HepG2 (cell line): Measurements from ENCODE around the gene POC1A. TPM values are rescaled to one million over a fixed set of nuclear protein-coding genes. Genes with fewer than 3 reads are reported as not detected.

ENCODE experiments used
- ATF1 ChIP-seq: IDR thresholded peaks from 2 replicates; pipeline ENCODE4 v1.6.1; 2016; ENCODE audit warnings: mild to moderate bottlenecking, control low read depth
- CENPT ChIP-seq: sonication (generic); formaldehyde crosslinking; IDR thresholded peaks from 2 replicates; pipeline ENCODE4 v1.8.0; 2022; ENCODE audit warnings: low read depth, mild to moderate bottlenecking, moderate library complexity, missing genetic modification reagents
- CTCF ChIP-seq: sonication (generic); formaldehyde crosslinking; IDR thresholded peaks from 2 replicates; pipeline ENCODE4 v1.5.0; 2020; ENCODE audit warnings: mild to moderate bottlenecking, missing genetic modification reagents, moderate library complexity
- EEA1 ChIP-seq: sonication (generic); formaldehyde crosslinking; IDR thresholded peaks from 2 replicates; pipeline ENCODE4 v1.5.1; 2020; ENCODE audit warnings: mild to moderate bottlenecking, missing genetic modification reagents, borderline replicate concordance
- FOSL1 ChIP-seq: sonication (generic); formaldehyde crosslinking; IDR thresholded peaks from 2 replicates; pipeline ENCODE4 v1.9.0; 2021; ENCODE audit warnings: missing genetic modification reagents, borderline replicate concordance
- FOXC1 ChIP-seq: sonication (generic); formaldehyde crosslinking; IDR thresholded peaks from 2 replicates; pipeline ENCODE4 v1.8.0; 2022; ENCODE audit warnings: mild to moderate bottlenecking, missing genetic modification reagents, borderline replicate concordance
- GMEB2 ChIP-seq: IDR thresholded peaks from 2 replicates; pipeline ENCODE4 v1.6.1; 2016; ENCODE audit warnings: missing biosample characterization, missing genetic modification reagents, low read depth
- KAT2B ChIP-seq: fragments of 150-350 bp; IDR thresholded peaks from 2 replicates; pipeline ENCODE4 v1.6.1; 2014; ENCODE audit warnings: low read depth, low read length, borderline replicate concordance
- MBD4 ChIP-seq: IDR thresholded peaks from 2 replicates; pipeline ENCODE4 v1.6.1; 2012; ENCODE audit warnings: low read length, inconsistent platforms, borderline replicate concordance
- SRSF9 ChIP-seq: fragments of 200-400 bp; formaldehyde crosslinking; IDR thresholded peaks from 2 replicates; pipeline ENCODE4 v1.6.1; 2018; ENCODE audit warnings: borderline replicate concordance, mild to moderate bottlenecking, low read depth, low read length; ENCODE audit not compliant: insufficient read depth, poor library complexity, severe bottlenecking
- ZBTB1 ChIP-seq: sonication (generic); formaldehyde crosslinking; IDR thresholded peaks from 2 replicates; pipeline ENCODE4 v1.4.0; 2020; ENCODE audit warnings: missing genetic modification reagents, borderline replicate concordance
- ZBTB20 ChIP-seq: sonication (generic); formaldehyde crosslinking; IDR thresholded peaks from 2 replicates; pipeline ENCODE4 v1.8.1; 2023; ENCODE audit warnings: missing genetic modification reagents, low read depth, mild to moderate bottlenecking, borderline replicate concordance
- ZNF232 ChIP-seq: sonication (generic); formaldehyde crosslinking; IDR thresholded peaks from 2 replicates; pipeline ENCODE4 v1.4.0; 2020; ENCODE audit warnings: missing genetic modification reagents, borderline replicate concordance
- ZNF430 ChIP-seq: sonication (generic); formaldehyde crosslinking; IDR thresholded peaks from 2 replicates; pipeline ENCODE4 v1.9.0; 2021; ENCODE audit warnings: mild to moderate bottlenecking, missing genetic modification reagents
- ZNF598 ChIP-seq: sonication (generic); formaldehyde crosslinking; IDR thresholded peaks from 2 replicates; pipeline ENCODE4 v1.5.1; 2020; ENCODE audit warnings: mild to moderate bottlenecking, missing genetic modification reagents, borderline replicate concordance
- ZNF7 ChIP-seq: IDR thresholded peaks from 2 replicates; pipeline ENCODE4 v1.6.1; 2016; ENCODE audit warnings: missing biosample characterization, missing genetic modification reagents
- ZNF703 ChIP-seq: sonication (generic); formaldehyde crosslinking; IDR thresholded peaks from 2 replicates; pipeline ENCODE4 v1.5.1; 2020; ENCODE audit warnings: missing genetic modification reagents, mild to moderate bottlenecking, moderate library complexity, borderline replicate concordance
- ZNF746 ChIP-seq: sonication (generic); formaldehyde crosslinking; IDR thresholded peaks from 2 replicates; pipeline ENCODE4 v1.8.0; 2022; ENCODE audit warnings: mild to moderate bottlenecking, missing genetic modification reagents
- ZNF770 ChIP-seq: sonication (generic); formaldehyde crosslinking; IDR thresholded peaks from 2 replicates; pipeline ENCODE4 v1.5.0; 2020; ENCODE audit warnings: mild to moderate bottlenecking, missing genetic modification reagents
- ZSCAN20 ChIP-seq: sonication (generic); formaldehyde crosslinking; IDR thresholded peaks from 2 replicates; pipeline ENCODE4 v1.4.0; 2020; ENCODE audit warnings: missing genetic modification reagents, mild to moderate bottlenecking, borderline replicate concordance
- ZSCAN31 ChIP-seq: sonication (generic); formaldehyde crosslinking; IDR thresholded peaks from 2 replicates; pipeline ENCODE4 v1.5.0; 2020; ENCODE audit warnings: low read depth, mild to moderate bottlenecking, missing genetic modification reagents
- polyA plus RNA-seq, 8 experiments: library from polyadenylated mRNA; depleted of rRNA in 3 of 8; stranded (reverse) in 7 of 8; unstranded in 1 of 8; fragments of >200 nt; fragmentation: Illumina TruSeq in 4 of 8; extraction: Trizol in 4 of 8; gene quantifications; 2 replicates each; pipeline versions ENCODE4 v1.2.1 to v1.2.3, GENCODE V29; 2011 to 2016; ENCODE audit warnings: low read depth in 4 of 8, missing spikeins in 1 of 8, mixed read lengths in 1 of 8; ENCODE audit not compliant: insufficient read depth in 1 of 8
- total RNA-seq, 5 experiments: library from RNA; depleted of rRNA; stranded (reverse); fragments of >200 nt; fragmentation: Illumina TruSeq; extraction: Trizol; gene quantifications; 2 replicates each; pipeline ENCODE4 v1.2.3, GENCODE V29; 2016; ENCODE audit warnings: low read depth in 1 of 5
- TF ChIP-seq, protein P1 (sequence below): sonication (generic); formaldehyde crosslinking; IDR thresholded peaks from 2 replicates; pipeline ENCODE4 v1.8.1; 2023; ENCODE audit warnings: mild to moderate bottlenecking, missing genetic modification reagents, borderline replicate concordance

POC1A gene
- total and polyA plus RNA-seq, 2 of the 13 experiments (the other 11 are each of a cell fraction or from before 2014, with no cell fraction given) = 14.6 to 20.0 TPM

GRCh38 chr3:52056968-52057811 lies 97.0 kb downstream of the POC1A start (continued):
- TF ChIP-seq ZNF770 (CRISPR knock-in tag) (no peak), ZBTB20 (CRISPR knock-in tag) (no peak), CTCF (CRISPR knock-in tag) (peak; percentile 76), SRSF9 (no peak), ATF1 (CRISPR knock-in tag) (no peak), ZBTB1 (CRISPR knock-in tag) (no peak), FOSL1 (CRISPR knock-in tag) (no peak), ZNF430 (CRISPR knock-in tag) (peak; percentile 89; the same call in 1 of the 2 replicates), ZNF703 (CRISPR knock-in tag) (no peak), GMEB2 (CRISPR knock-in tag) (0 out of 2 replicates have a peak, but pooled peaks have one; percentile 30), ZSCAN31 (no peak), EEA1 (CRISPR knock-in tag) (no peak; the same call in 1 of the 2 replicates), ZNF746 (CRISPR knock-in tag) (no peak), ZNF232 (CRISPR knock-in tag) (0 out of 2 replicates have a peak, but pooled peaks have one; percentile 38), KAT2B (no peak), FOXC1 (peak; percentile 11; the same call in 1 of the 2 replicates), ZSCAN20 (CRISPR knock-in tag) (no peak), ZNF7 (no peak), ZNF598 (peak; percentile 2; the same call in 1 of the 2 replicates), CENPT (CRISPR knock-in tag) (0 out of 2 replicates have a peak, but pooled peaks have one; percentile 59), MBD4 (no peak)
- TF ChIP-seq, protein P1, sequence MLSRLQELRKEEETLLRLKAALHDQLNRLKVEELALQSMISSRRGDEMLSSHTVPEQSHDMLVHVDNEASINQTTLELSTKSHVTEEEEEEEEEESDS (CRISPR knock-in tag) = no peak
